ENCODE data around the gene FBXO46. TPM values are rescaled to one million over a fixed set of nuclear protein-coding genes. Genes with fewer than 3 reads are reported as not detected.
A peak's percentile ranks its signal among the peaks of the same experiment; 100 is the strongest.
"Not testable (repeated sequence)": the region's sequence is repeated elsewhere in the genome, so short reads cannot be mapped to it uniquely, and the experiment has no call there.

The FBXO46 gene
- polyA plus RNA-seq, 1 experiment: 1.4 TPM

DNA sequence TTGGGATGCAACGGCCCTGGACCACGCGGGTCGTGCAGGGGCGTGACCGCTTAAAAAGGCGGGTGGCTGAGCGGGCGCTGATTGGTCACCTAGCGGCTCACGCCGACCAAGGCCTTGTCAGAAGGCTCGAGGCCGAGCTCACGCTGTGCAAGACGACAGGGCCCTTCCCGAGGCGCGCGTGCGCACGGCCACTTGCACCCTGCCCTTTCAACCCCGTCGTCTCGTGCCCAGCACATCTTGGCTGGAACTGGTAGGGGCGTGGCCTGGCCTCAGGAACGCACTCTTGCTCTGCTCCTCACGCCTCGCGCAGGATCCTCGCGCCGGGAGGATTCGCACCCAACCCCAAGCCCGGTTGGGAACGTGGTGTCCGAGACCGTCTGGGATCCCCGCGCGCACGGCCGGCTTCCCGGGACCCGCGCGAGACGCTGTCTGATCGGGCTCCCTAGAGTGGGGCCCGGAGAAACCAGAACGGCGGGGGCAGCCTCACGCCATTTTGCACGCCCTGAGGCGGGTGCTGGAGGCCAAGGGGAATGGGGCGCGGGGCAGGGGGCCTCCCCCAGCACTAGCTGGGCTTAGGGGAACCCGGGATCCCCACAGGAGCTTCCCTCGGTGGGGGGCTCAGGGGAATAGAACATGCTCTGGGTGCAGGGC is 2.6 kb upstream of the FBXO46 start, which contains the start of gene MEIOSIN:
Gene MEIOSIN, plus strand, starts transcription at position 280 of the 651 bp plus-strand sequence. CDS start 1,938 bp downstream, outside the sequence.
- ChIA-PET CTCF (interaction anchor here (0.6 to 1.0 kb wide), 2 partner anchors 22 to 84 kb away, joined by 3 read pairs; no protein-coding TSS in a partner anchor), POLR2A (interaction anchor here (0.6 kb wide), 1 partner anchor 11 kb away, joined by 3 read pairs; no protein-coding TSS in a partner anchor)
- Histone ChIP-seq H3K27me3 (ENCODE audit: control insufficient read depth, insufficient read depth, low read length) (no peaks in the 10 kb centered on the region), H3K9me3 (ENCODE audit: control insufficient read depth, insufficient read depth, low read length) (peaks cover 4% of the 10 kb centered on the region; the same call in 1 of the 2 replicates), H3K27ac (ENCODE audit: low read depth, low read length) (no peak within 1 kb of the TSS), H3K4me3 (ENCODE audit: low read depth, low read length) (no peak within 1 kb of the TSS)
- no peak for DNase-seq (ENCODE audit: low read depth, low spot score)
- TF ChIP-seq, protein P1, sequence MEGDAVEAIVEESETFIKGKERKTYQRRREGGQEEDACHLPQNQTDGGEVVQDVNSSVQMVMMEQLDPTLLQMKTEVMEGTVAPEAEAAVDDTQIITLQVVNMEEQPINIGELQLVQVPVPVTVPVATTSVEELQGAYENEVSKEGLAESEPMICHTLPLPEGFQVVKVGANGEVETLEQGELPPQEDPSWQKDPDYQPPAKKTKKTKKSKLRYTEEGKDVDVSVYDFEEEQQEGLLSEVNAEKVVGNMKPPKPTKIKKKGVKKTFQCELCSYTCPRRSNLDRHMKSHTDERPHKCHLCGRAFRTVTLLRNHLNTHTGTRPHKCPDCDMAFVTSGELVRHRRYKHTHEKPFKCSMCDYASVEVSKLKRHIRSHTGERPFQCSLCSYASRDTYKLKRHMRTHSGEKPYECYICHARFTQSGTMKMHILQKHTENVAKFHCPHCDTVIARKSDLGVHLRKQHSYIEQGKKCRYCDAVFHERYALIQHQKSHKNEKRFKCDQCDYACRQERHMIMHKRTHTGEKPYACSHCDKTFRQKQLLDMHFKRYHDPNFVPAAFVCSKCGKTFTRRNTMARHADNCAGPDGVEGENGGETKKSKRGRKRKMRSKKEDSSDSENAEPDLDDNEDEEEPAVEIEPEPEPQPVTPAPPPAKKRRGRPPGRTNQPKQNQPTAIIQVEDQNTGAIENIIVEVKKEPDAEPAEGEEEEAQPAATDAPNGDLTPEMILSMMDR (IDR thresholded peaks at IDR 0.05; ENCODE audit: low read depth, low read length): no peak

DNA sequence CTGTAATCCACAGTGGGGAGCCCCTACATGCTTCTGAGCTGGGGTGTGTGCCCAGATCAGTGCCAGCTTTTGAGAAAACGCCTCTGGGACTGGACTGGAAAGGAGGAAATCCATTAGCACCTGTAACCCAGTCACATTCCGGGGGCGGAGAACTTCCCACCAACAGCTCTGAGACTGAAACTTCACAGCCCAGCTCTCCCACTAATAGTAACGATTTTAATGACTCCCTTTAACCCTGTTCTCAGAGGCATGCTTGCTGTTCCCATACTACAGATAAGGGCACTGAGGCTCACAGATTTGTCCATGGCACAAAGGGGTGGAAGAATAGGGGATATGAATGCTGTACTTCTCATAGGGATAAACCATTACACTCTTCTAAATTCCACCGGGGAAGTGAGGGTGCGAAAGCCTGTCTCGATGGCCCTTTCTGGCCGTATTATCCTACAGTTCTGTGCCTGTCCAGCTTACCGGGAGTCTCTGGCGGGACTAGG is 851 bp downstream of the FBXO46 start:
- Histone ChIP-seq H3K9me3 (ENCODE audit: control insufficient read depth, insufficient read depth, low read length) (peaks cover 4% of the 10 kb centered on the region; the same call in 1 of the 2 replicates), H3K4me3 (ENCODE audit: low read depth, low read length) (peak overlapping the region; percentile 72), H3K27me3 (ENCODE audit: control insufficient read depth, insufficient read depth, low read length) (no peaks in the 10 kb centered on the region), H3K27ac (ENCODE audit: low read depth, low read length) (no peak overlapping the region)
- ChIA-PET CTCF (interaction anchor here (1.0 to 1.1 kb wide), 3 partner anchors 14 to 40 kb away, joined by 3 to 8 read pairs (median 3); no protein-coding TSS in a partner anchor), POLR2A (interaction anchor here (0.6 to 2.2 kb wide), 4 partner anchors 12 to 39 kb away, joined by 3 to 20 read pairs (median 9); partner anchors contain the start of gene SIX5)
- TF ChIP-seq, protein P1 (IDR thresholded peaks at IDR 0.05; ENCODE audit: low read depth, low read length): no peak
- DNase-seq (ENCODE audit: low read depth, low spot score): no peak

DNA sequence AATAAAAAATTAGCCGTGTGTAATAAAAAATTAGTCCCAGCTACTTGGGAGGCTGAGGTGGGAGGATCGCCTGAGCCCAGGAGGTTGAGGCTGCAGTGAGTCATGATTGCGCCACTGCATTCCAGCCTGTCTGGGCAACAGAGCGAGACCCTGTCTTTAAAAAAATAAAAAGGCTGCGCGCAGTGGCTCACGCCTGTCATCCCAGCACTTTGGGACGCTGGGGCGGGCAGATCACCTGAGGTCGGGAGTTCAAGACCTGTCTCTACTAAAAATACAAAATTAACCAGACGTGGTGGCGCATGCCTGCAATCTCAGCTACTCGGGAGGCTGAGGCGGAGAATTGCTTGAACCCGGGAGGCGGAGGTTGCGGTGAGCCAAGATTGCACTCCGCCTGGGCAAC is 2.0 kb downstream of the FBXO46 start:
- CTCF ChIA-PET, POLR2A ChIA-PET: not testable (repeated sequence)

DNA sequence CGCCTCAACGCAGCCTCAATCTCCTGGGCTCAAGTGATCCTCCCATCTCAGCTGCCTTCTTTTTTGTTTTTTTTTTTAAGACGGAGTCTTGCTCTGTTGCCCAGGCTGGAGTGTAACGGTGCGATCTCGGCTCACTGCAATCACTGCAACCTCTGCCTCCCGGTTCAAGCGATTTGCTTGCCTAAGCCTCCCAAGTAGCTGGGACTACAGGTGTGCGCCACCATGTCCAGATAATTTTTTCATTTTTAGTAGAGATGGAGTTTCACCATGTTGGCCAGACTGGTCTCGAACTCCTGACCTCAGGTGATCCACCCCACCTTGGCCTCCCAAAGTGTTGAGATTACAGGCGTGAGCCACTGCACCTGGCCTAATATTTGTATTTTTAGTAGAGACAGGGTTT is 10.6 kb downstream of the FBXO46 start:
- H3K9me3 ChIP-seq (ENCODE audit: control insufficient read depth, insufficient read depth, low read length); DNase-seq (ENCODE audit: low read depth, low spot score); H3K27me3 ChIP-seq (ENCODE audit: control insufficient read depth, insufficient read depth, low read length); H3K27ac ChIP-seq (ENCODE audit: low read depth, low read length); H3K4me3 ChIP-seq (ENCODE audit: low read depth, low read length); POLR2A ChIA-PET: not testable (repeated sequence)
- CTCF ChIA-PET: interaction anchor here (7.1 kb wide), 1 partner anchor 27 kb away, joined by 53 read pairs; the partner anchor contains the start of genes QPCTL and SNRPD2

More for the DNA sequence above, 2.0 kb downstream of the FBXO46 start:
- H3K27me3 ChIP-seq (ENCODE audit: control insufficient read depth, insufficient read depth, low read length); H3K4me3 ChIP-seq (ENCODE audit: low read depth, low read length); H3K9me3 ChIP-seq (ENCODE audit: control insufficient read depth, insufficient read depth, low read length); H3K27ac ChIP-seq (ENCODE audit: low read depth, low read length); DNase-seq (ENCODE audit: low read depth, low spot score): not testable (repeated sequence)

DNA sequence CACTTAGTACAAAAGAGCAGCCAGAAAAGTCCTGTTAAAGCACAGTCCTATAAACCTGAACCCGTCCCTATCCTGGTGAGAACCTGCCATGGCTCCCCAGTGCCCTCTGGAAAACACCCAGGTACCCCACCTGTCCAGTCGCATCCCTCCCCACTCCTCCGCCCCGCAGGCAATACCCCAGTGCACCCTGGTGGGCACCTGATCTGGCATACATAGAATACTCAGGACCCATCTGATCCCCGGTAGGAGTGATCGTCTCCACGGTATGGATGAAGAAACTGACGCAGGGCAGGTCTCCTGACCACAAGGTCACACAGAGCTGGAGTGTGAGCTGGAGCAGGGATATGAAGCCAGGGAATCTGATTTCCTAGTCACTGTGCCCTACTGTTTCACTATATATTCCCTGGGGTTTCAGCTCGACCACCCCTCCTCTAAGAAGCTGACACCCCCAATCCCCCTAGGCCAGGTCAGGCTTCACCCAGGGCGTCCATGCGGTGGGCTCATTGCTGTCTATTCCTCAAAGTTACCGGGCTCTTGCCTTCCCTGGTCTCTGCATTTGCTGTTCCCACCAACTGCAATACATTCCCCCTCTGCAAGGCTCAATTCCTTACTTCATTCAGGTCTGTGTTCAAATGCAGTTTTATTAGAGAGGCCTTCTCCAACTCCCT is 12.6 kb downstream of the FBXO46 start:
- ChIA-PET CTCF (interaction anchor here (0.5 to 7.1 kb wide), 3 partner anchors 25 to 342 kb away, joined by 3 to 53 read pairs (median 4); partner anchors contain the start of genes QPCTL and SNRPD2), POLR2A (interaction anchor here (0.5 to 2.3 kb wide), 9 partner anchors 9 to 1834 kb away, joined by 3 to 46 read pairs (median 6); partner anchors contain the start of genes DMWD, FBXO46, QPCTL and SIX5)
- no peaks in the 10 kb centered on the region; the same call in 1 of the 2 replicates for H3K9me3 ChIP-seq (ENCODE audit: control insufficient read depth, insufficient read depth, low read length)
- DNase-seq (ENCODE audit: low read depth, low spot score): no peak
- no peaks in the 10 kb centered on the region for H3K27me3 ChIP-seq (ENCODE audit: control insufficient read depth, insufficient read depth, low read length)
- H3K4me3 ChIP-seq (ENCODE audit: low read depth, low read length): peak overlapping the region; percentile 63
- TF ChIP-seq, protein P1 (IDR thresholded peaks at IDR 0.05; ENCODE audit: low read depth, low read length): no peak
- H3K27ac ChIP-seq (ENCODE audit: low read depth, low read length): peak overlapping the region; percentile 97

Measured in AG04450 (cell line).